ENCODE results near the gene ATP1A1.

The ATP1A1 gene

DNA sequence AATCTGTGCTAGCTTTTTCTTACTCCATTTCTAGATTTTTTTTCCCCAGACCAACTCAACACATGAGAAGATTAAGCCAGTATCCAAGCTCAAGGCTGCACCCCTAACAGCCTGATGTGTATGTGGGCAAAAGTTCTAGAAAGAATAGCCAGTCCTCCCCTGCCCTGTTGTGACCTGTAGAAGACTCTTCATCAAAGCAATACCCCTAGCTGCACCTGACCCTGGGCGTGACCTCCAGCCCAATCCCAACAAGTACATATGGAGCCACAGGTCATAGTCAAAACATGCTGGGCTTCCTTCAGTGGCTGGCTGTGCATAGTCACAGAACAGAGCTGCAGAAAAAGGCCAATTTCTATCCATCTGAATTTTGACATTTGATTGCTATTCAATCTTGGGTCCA, 72.5 kb downstream of the ATP1A1 start:
- DNase-seq: no peak

DNA sequence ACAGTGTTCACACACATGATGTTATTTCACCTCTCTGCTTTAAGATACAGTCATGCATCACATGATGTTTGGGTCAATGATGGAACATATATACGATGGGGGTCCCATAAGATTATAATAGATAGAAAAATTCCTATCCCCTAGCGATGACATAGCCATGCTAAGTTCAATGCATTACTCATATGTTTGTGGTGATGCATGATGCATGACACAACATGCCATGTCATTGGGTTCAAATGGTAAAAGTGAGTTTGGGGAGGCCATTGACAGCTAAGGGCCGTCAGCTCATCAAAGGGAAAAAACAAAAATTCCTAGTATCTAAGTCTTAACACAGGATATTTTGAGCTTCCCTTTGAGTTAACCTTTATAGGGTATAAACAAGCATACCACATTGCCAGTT, 73.6 kb downstream of the ATP1A1 start:
- DNase-seq: no peak

DNA sequence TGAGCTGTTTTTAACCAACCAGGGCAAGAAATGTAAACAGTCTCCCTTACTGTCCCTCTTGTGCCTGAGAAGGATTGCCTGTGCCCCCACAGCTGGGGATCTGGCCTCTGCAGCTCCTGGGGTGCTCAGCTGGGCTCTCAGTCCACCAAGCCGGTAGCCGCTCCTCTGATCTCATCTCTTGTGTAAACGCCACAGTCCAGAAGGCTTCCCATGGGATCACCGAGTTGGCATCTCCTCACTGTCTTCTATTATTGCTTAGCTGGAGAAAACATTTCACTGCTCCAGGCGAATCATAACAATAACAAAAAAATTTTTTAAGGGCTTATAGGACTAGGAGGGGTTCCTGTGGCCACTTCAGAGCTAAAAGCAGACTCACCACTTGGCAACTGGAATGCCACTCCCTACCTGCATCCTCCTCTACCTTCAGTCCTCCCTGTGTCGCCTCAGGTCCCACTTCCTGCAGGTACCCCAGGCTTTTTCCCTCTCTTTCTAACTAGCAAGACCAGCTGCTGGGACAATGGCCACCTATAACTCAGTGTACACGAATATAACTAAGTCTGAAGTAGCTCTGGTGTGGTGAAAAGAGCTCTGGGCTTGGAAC, 75.8 kb downstream of the ATP1A1 start:
- no peak for DNase-seq

DNA sequence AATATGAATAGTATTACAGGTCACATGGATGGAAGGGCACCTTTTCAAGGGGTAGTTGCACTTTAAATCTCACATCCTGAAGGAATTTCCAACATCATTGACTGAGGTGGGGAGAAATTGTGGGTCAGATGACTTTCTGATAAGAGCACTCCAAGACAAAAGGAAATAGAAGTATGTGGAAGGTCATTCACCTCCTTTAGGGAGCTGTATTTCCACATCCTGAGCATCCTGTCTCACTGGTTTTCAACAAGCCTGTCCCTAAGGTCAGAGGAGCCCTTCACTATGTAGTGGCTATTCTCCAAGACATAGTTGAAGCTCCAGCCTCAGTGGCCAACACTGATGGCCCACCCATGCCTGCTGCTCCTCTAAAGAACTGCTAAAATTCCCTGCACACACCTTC, 76.5 kb downstream of the ATP1A1 start:
- DNase-seq: no peak

DNA sequence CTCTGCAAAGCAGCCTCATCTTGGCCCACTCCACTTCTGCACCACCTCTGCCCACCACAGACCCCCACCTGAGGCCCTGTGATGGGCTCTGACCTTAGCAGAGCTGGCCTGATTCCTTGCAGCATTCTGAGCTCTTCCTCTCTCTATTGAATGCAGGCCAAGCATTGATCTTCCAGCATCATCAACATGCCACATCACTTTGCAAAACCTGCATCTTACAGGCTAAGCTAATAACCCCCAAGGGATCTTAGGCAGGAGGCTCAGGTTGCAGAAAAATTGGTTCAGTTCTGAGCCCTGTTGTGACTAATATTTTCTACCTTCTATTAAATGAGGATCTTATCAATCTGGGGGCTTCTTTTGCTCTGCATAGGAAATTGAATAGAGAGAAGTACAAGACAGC, 78.7 kb downstream of the ATP1A1 start:
- DNase-seq: no peak

DNA sequence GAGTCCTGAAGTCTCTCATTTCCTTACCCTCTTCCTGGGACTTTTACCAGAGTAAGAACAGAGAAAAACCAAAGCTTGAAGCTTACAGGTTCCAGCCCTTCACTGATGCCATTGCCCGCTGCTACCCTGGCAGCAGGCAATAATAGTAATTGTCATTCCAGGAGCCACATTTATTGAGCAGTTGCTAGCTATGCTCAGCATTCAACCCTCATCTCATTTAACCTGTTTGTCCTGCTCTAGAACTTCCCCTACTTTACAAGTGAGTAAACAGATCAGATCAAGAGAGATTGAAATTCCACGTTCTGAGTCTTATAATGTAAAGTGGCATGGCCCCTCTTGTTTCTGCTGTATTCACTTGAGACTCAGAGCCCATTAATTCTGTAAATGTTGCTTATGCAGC, 80.4 kb downstream of the ATP1A1 start:
- DNase-seq: no peak

DNA sequence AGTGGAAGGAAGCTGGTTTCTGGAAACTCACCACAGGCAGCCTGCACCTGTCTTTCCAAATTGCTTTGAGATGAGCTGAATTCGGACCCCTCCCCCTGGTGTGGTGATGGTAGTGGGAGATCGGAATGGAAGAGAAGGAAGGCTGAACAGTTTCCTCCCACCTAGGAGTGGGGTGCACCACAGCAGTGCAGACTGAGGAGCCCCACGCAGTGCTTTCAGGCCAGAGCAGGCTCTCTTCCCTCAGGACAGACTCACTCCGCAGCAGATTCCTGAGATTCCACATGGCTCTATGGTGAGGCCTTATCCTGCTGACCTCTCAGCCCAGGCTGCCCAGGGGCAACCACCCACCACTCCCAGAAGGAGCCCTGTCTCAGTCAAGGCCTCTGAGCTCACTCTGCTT, 80.9 kb downstream of the ATP1A1 start:
- no peak for DNase-seq
